ENCODE results near the gene PLTP. TPM values are rescaled to one million over a fixed set of nuclear protein-coding genes. Genes with fewer than 3 reads are reported as not detected.

Gene PLTP
- total and polyA plus RNA-seq, 2 of the 13 experiments (the other 11 are each of a cell fraction or from before 2014, with no cell fraction given), result 16.9 to 28.6 TPM

- TF ChIP-seq PATZ1 (CRISPR knock-in tag; IDR thresholded peaks at IDR 0.05) (no peak), ZNF280D (CRISPR knock-in tag; IDR thresholded peaks at IDR 0.05) (peak; percentile 53; the same call in 1 of the 2 replicates), ISL2 (CRISPR knock-in tag; IDR thresholded peaks at IDR 0.05) (no peak), ZNF414 (CRISPR knock-in tag; IDR thresholded peaks at IDR 0.05) (0 out of 2 replicates have a peak, but pooled peaks have one; percentile 6), BORCS8-MEF2B (CRISPR knock-in tag; IDR thresholded peaks at IDR 0.05) (peak; percentile 39; the same call in 1 of the 2 replicates), ZBTB8A (CRISPR knock-in tag; IDR thresholded peaks at IDR 0.05; ENCODE audit: borderline replicate concordance, low read depth) (no peak), FOSL2 (CRISPR knock-in tag; IDR thresholded peaks at IDR 0.05) (peak; percentile 54), ZNF784 (CRISPR knock-in tag; IDR thresholded peaks at IDR 0.05; ENCODE audit: borderline replicate concordance) (peak; percentile 95; the same call in 1 of the 2 replicates), TAF1 (CRISPR knock-in tag; IDR thresholded peaks at IDR 0.05) (0 out of 2 replicates have a peak, but pooled peaks have one; percentile 3), HNF4A (CRISPR knock-in tag; IDR thresholded peaks at IDR 0.05) (no peak), MAZ (IDR thresholded peaks at IDR 0.05; ENCODE audit: borderline replicate concordance, low read depth, low read length) (no peak), MAZ (CRISPR knock-in tag; IDR thresholded peaks at IDR 0.05; ENCODE audit: low read depth) (peak; percentile 50), ZNF740 (CRISPR knock-in tag; IDR thresholded peaks at IDR 0.05) (no peak), NFE2 (CRISPR knock-in tag; IDR thresholded peaks at IDR 0.05) (peak; percentile 9; the same call in 1 of the 2 replicates), CSRNP1 (CRISPR knock-in tag; IDR thresholded peaks at IDR 0.05) (0 out of 2 replicates have a peak, but pooled peaks have one; percentile 37), HDAC2 (CRISPR knock-in tag; IDR thresholded peaks at IDR 0.05) (peak; percentile 53), HDAC6 (IDR thresholded peaks at IDR 0.05; ENCODE audit: low read depth, low read length) (peak; percentile 40; the same call in 1 of the 2 replicates), ZBTB38 (CRISPR knock-in tag; IDR thresholded peaks at IDR 0.05) (0 out of 2 replicates have a peak, but pooled peaks have one; percentile 29)
Observed at GRCh38 chr20:45918779-45919537, 7.0 kb upstream of the PLTP start (continued).

Measured in HepG2 (cell line).